GM21515 (cell line): ENCODE data around the gene PPP3R1.
A peak's percentile ranks its signal among the peaks of the same experiment; 100 is the strongest.

ENCODE experiments used
- ATAC-seq: cut with Tn5 transposase; IDR thresholded peaks from one replicate; pipeline ENCODE4 v1.9.1; 2021; ENCODE audit not compliant: unreplicated experiment

PPP3R1 gene, protein sequence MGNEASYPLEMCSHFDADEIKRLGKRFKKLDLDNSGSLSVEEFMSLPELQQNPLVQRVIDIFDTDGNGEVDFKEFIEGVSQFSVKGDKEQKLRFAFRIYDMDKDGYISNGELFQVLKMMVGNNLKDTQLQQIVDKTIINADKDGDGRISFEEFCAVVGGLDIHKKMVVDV

DNA sequence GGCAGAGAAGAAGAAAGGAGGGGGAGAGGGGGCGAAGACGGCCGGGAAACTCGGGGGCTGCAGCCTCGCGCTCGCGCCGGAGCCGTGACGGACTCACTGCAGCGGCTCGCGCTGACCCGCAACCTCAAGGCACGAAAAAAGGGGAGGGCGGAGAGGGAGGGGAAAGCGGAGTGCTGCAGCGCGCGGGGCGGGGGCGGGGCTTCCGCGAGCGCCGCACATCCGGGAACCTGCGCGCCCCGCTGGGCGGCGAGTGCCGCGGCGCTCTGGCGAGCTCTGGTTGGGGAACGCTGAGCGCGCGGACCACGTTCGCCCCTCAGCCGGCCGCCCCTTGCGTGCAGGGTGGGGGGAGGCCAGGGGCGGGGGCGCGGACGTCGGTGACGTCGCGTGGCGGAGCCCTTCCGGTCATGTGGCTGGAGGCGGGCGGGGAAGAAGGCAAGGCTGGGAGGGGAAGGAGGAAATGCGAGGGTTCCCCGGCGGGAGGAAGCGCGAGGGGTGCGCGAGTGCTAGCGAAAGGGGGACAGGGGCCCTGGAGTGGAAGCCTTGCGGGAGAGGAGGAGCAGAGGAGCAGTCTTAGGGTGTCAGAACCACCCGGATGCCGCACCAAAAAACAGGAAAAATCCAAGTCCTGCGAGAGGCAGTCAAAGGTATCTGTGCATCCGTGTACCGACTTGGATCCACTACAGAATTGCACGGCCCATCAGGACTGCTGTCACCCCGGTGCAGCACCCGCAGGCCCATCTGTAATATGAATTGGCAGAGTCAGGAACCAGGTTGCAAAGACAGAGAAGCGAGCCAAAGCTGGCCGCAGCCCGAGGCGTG, at the start of gene PPP3R1:
Gene PPP3R1 (minus strand): TSS at position 133 of the 819 bp plus-strand sequence. CDS start 405 bp downstream, outside the sequence.
- ATAC-seq: peak; percentile 79

DNA sequence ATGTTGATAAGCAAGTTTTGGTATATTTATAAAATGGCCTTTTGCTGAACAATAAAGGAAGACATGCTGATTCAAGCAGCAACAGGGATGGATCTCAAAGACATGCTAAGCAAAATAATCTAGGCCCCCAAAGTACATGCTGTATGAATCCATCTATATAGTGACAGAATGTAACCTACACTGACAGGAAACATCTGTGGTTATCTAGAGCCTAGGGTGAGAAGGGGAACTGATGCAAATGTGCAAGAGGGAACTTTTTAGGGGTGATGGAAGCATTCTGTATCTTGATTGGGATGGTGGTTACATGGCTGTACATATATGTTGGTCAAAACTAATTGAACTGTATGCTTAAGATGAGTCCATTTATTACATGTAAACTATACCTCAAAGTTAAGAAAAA, 43.2 kb upstream of the PPP3R1 start:
- ATAC-seq: peak; percentile 82

DNA sequence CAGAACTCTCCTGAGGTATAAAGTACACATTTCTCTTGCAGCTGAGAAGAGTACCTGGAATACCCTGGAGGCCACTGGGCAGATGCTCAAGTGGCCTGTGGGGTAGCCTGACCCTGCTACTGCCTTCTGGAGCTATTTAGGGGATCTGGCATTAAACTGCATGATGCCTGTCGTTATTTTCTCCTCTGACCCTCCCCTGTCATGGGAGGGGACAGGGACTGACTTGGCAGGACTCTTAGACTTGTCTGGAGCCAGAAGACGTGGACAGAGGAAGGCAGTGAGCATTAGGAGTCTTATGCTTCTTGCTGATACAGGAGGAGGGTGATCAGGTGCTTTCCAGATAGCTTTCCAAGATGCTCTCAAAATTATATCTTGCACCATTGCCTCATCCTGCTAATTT, 42.6 kb upstream of the PPP3R1 start:
- ATAC-seq: no peak

DNA sequence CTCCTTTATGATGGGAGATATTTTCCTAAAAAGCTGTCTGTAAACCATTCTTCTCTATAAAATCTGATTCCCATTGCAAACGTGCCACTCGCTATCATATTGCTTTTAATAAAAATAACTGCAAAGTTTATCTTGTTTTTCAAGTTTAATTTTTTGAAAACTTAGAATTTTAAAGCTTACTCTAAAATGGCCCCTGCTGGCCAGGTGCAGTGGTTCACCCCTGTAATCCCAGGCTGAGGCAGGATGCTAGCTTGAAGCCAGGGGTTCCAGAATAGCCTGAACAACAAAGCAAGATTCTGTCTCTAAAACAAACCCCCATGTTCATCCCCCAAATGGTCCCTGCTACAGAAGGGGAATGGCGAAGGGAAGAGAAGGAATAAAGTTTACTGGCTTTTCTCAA, 41.9 kb upstream of the PPP3R1 start:
- ATAC-seq: no peak

DNA sequence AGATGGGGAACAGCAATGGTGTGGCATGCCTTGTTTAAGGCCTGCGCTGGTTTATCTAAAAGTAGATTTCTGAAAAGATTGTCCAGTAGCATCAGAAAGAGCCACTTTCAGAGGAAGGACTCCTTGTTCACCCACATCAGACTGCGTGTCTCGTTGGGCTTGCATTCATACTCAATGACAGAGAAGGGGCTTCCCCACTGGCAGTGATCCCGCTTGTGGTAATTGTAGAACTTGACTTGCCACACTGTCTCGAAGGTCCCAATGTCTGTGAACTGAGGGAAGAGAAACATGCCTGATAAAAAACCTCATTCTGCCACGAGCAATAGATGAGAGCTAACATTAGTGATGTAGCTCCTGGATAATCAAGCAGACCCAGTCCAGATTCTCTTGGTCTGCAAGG, 41.4 kb upstream of the PPP3R1 start:
- no peak for ATAC-seq

DNA sequence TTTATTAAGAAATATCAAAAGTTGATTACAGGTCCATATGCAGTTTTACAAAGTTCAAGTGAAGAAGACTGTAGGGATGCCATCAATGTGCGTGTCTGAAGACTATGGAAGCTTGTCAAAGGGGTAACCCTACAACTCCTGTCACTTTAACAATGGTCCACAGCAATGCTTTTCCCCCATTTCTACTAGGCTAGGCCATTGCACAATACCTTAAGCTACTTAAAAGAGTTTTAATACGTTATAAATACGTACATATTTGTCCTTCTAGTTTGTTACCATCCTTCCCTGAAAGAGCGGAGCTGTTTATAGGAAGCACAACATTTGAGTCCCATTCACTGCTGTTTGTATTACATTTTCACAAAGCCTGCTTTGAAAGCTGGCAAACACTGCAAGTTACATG, 40.7 kb upstream of the PPP3R1 start:
- no peak for ATAC-seq

DNA sequence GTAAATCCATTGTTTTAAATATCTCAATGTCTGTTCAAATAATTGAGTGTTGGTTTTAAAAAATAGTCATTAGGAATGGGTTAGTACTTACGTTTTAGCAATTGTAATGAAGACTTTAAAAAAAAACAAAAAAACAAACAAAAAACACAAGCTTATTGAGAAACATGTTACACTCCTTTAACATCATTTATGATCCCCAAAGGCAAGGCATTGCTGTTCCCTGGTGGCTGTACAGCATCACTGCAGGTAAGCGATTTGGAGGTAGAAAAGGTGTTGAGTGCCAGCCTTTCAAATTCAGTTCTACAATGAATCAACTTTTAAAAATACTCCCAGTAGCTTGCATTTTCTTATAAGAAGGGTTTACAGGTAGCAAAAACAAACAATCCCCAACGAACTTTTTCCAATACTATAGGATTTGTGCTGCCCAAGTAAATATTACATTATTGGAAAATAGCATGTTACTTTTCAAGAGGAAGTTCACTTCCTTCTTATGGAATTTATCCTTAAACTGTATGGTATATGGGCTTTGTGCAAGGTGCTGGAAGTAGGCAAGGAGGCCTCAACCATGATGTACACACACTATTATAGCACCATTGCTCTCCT, 39.9 kb upstream of the PPP3R1 start:
- ATAC-seq: no peak

DNA sequence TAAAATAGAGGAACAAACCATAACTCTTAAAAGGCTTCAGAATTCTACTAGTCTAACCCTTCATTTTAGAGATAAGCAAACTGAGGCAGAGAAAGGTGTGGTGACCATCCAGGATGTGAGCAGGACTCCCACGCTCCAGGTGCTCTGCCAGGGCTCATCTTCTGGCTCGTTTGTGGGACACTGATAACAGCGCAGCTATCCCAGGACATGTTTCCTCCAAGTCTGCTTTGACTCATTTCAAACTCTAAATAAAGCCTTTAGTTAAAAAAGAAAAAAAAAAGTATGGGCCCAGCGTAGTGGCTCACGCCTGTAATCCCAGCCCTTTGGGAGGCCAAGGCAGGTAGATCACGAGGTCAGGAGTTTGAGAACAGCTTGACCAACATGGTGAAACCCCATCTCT, 39.0 kb upstream of the PPP3R1 start:
- ATAC-seq: no peak

DNA sequence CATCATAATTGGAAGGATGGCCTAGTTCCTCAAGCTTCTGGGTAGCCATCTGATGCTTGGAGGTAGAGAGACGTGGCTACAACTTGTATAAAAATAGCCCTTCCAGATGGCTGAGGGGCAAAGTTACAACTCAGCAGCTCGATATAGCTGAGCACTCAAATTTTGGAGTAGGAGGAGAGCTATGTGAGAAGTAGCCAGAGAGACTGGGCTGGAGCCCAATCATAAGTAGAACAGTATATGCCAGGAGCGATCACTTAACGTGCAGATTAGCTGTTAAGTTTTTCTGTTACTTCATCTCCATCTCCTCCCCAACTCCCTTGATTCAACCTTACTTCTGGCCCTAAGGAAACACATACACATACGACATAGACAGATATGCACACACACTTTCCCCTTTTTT, 38.6 kb upstream of the PPP3R1 start:
- no peak for ATAC-seq

DNA sequence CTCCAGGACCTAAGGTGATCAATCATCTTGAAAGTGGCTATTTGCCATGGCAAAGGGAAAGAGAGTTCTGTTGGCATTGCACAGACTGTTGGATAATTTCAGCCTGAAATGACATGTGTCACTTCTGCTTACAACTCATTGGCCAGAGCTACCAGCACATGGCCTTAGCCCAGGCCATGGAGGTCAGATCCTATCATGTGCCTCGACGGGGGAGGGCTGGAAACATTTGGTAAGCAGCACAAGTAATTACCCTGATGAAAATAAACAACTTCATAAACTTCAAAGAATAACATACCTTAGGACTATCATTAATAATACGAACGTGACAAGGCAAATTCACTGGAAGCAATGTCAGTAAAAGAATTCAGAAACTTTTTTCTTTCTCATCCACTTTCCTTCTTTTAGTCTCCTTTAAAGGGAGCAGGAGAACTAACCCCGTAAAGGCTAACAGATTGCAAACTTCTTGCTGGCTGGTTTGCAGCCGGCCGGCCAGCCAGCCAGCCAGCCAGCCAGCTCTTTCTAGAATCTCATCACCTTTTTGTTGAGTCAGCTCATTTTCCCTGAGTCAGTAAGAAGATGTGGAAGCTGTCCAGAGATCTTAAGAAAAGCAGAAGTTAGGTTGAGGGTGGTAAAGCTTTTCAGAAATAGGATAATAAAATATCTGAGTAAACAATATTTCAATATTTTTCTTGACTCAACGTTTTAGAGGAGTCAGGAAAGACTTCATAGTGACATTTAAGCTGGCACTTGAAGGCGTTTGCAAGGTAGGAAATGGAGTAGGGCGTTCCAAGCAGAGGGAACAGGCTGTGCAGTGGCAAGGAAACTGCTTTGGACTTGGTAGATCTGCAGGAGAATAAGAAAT, 35.5 kb upstream of the PPP3R1 start:
- ATAC-seq: no peak

DNA sequence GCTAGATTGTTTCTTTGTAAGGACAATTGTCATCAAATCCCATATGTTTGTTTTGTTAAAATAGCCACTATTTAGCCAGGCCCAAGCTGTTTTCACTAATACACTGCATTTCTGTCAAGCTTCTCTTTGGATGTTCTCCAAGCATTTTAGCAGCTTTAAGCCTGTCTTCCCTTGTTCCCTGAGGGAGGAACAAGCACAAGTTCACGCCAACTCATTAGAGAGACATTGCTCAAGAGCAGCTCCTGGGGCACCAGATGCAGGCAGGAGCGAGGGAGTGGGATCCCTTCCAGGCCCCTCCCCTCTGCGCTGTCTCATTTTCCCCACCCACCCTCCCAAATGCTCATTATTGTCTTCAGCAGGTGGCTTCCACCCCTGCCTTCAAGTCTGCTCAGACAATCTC, 32.6 kb upstream of the PPP3R1 start:
- ATAC-seq: no peak

DNA sequence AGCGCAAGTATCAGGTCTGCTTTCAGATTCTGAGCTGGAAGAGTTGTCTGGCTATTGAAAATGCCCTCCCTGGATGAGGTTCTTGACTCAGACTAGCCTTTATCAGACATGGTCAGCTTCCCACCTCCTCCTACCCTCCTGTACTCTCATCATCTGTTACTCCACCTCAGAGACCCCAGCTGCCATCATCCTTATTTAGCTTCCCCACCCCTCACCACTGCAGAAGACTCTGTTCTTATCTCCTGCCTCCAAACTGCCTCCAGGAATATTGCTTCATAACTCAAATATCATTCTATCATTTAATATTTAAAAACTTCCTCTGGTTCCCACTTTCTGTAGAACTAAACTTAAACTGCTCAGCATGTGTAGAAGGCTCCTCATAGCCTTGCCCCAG, 31.1 kb upstream of the PPP3R1 start:
- no peak for ATAC-seq

DNA sequence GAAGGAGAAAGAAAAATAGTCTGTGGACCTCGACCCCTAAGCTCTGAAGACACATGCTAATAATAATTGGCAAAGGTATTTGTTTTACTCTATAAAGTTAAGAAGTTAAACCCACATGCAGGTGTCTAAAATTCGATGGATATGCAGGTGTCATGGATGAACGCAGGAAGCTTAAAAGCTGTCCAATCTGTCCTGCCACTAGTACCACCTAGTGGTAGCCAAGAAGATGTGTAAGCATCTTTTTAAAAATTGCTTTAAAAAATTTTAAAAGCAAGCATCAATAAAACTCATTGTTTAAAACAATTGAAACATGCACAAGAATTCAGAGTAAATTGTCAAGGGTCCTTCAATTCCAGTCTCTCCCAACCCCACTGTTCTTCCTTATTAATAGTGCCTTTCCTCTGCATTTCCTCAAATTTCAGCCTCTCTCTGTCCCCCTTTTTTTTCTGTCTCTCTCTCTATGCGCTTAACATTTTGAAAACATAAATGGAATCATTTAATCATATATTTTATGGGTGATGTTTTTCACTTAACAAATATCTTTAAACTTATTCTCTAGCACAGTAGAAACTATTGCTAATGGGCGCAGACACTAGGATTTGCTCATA, 30.6 kb upstream of the PPP3R1 start:
- no peak for ATAC-seq

DNA sequence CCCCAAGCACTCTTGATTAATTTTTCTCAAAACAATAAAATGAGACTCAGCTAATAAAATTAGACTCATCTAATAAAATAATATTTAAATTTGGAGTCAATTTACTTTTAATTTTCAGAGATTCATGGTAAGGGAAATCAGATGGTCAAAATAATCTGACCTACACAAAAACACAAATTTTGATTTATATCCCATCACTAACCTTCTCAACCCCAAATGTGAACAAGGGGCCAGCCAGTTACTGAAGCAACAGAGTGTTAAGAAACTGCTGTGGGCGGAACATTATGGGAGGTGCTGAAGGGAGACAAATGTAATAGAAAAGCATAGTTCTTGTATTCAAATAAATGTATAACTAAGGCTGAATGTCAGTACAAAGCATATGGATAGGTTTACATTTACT, 28.5 kb upstream of the PPP3R1 start:
- no peak for ATAC-seq

DNA sequence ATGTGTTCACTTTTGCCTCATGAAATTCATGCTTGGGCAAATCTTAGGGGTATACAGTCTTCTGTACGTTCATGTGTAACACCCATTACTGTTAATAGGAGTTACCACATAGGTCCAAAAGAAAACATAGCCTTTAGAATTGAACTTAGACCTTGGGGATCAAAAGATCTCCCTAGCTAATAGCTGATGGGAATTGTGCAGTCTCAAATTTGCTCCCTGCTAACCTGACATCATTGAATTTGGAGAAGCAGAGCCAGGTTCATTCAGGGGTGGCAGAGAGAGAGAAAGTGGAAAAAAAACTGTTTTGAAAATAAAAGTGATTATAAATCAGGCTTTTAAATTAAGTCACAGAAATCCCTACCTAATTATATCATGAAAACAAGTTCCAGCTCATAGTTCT, 28.0 kb upstream of the PPP3R1 start:
- ATAC-seq: no peak

DNA sequence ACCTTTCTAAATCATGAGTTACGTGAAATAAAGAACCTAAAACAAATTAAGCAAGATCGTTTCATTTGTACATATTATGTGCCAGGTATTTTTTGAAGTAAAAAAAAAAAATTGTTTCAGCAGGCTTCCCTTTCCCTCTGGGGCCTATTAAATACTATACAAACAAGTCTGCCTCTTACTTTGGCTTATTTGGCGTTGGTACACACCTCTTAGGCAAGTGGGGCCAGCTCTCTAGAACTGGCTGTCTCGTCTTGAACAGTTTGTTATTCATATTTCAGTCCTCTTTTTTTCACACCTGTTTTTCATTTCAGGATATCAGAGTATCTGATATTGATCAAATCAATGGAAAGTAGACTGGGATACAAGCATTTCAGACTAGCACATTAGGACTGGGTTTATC, 27.4 kb upstream of the PPP3R1 start:
- no peak for ATAC-seq

DNA sequence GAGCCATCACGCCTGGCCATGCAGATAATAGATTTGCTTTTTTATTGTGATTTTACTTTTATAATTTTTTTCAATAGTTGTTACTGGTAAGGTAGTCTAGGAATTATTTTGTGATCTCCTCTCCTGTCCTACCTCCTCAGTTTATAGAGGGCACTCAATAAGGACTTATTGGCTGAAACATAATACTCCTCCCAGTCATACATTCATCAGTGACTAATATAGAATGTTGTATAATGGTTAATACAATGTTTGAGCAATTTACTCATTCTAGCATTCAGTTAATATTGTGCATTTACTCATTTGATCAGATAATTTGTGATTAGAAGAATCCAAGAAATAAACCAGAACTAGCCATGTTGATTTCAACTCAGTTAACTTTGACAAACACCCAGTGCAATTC, 25.8 kb upstream of the PPP3R1 start:
- no peak for ATAC-seq

DNA sequence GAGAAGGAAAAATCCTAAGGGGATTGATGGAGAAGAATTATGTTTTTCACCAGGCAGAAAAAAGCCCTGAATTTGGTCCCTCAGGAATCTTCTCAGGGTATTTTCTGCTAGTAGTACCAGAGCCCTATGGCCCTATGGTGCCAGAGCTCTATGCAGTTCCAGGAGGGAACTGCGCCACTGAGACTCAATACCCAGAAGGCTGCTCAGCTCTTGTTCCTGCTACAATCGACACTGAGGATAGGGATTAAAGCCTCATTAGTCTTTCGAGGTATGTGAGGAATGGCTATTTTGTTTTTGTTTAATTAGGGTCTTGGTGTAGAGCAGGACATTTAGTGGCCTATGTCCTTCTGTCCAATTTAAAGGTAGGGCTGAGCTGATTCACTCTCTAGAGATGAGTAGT, 21.7 kb upstream of the PPP3R1 start:
- no peak for ATAC-seq

DNA sequence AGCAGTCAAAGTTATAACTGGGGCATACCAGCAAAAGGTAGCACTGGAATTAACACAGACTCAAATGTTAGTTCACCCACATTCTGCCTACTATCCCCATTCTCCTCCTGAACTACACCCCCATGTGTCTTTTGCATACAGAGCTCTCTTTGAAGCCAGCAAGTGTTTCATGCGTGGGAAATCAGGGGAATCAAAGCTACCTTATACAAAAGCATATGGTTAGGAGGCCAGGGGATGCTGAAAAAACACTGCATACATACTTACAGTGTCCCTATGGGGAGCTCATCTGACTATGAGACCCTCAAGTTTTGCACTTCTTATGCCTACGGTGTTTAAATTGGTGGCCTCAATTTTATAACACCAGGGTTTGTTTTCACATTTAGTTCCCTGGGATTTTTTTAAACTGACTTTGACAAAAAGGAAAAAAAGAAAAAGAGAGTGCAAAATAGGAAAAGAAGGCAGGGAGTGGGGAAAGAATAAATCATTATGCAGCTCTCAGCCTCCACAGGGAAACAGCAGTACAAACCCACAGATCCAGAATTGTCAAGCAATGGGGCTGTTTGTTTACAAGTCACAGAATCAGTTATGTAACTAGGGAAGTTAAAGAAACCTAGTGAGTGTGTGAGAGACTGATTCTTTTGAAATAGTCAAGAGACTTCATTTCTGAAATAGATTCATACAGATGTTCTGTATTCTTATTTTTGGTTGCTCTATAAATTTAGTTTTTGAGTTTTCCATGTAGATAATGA, 20.1 kb upstream of the PPP3R1 start:
- ATAC-seq: no peak

DNA sequence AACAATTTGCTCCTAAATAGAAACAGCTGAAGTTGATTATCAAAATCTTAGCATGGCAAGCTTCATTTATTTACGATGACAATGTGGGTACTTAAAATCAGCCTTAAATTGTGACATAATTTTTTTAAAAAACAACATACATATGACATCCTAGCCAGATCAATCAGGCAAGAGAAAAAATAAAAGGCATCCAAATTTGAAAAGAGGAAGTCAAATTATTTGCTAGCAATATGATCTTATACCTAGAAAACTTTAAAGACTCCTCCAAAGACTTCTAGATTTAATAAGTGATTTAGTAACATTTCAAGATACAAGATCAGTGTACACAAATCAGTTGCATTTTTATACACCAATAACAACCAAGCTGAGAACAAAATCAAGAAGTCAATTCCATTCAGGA, 14.3 kb upstream of the PPP3R1 start:
- ATAC-seq: no peak
